HEK293T (cell line): ENCODE results near the gene GOLGA6L9.
"Not testable (repeated sequence)": the region's sequence is repeated elsewhere in the genome, so short reads cannot be mapped to it uniquely, and the experiment has no call there.

Experiments
- BHLHE40 ChIP-seq: fragments of 450-650 bp; IDR thresholded peaks from 2 replicates; pipeline ENCODE4 v1.6.1; 2016; ENCODE audit warnings: mild to moderate bottlenecking, moderate library complexity, borderline replicate concordance
- CTBP1 ChIP-seq: fragments of 450-650 bp; IDR thresholded peaks from 2 replicates; pipeline ENCODE4 v1.6.1; 2016; ENCODE audit warnings: borderline replicate concordance
- ELF4 ChIP-seq: fragments of 450-650 bp; IDR thresholded peaks from 2 replicates; pipeline ENCODE4 v1.6.1; 2017; ENCODE audit warnings: antibody characterized with exemption
- FOXA1 ChIP-seq: fragments of 450-650 bp; IDR thresholded peaks from 2 replicates; pipeline ENCODE4 v1.6.1; 2016; ENCODE audit warnings: mild to moderate bottlenecking
- FOXM1 ChIP-seq: fragments of 450-650 bp; IDR thresholded peaks from 2 replicates; pipeline ENCODE4 v1.6.1; 2017; ENCODE audit warnings: mild to moderate bottlenecking, borderline replicate concordance
- L3MBTL2 ChIP-seq: fragments of 450-650 bp; conservative IDR thresholded peaks from 2 replicates; pipeline ENCODE4 v1.6.1; 2016; ENCODE audit warnings: mild to moderate bottlenecking
- NFRKB ChIP-seq: fragments of 450-650 bp; IDR thresholded peaks from 2 replicates; pipeline ENCODE4 v1.6.1; 2016; ENCODE audit warnings: mild to moderate bottlenecking, moderate library complexity
- SP1 ChIP-seq: fragments of 450-650 bp; IDR thresholded peaks from 2 replicates; pipeline ENCODE4 v1.6.1; 2017
- SUZ12 ChIP-seq: fragments of 450-650 bp; IDR thresholded peaks from 2 replicates; pipeline ENCODE4 v1.6.1; 2016; ENCODE audit warnings: mild to moderate bottlenecking
- ZNF384 ChIP-seq: fragments of 450-650 bp; IDR thresholded peaks from 2 replicates; pipeline ENCODE4 v1.6.1; 2016
- TF ChIP-seq, protein P1 (sequence below): fragments of 450-650 bp; IDR thresholded peaks from 2 replicates; pipeline ENCODE4 v1.6.1; 2016

DNA sequence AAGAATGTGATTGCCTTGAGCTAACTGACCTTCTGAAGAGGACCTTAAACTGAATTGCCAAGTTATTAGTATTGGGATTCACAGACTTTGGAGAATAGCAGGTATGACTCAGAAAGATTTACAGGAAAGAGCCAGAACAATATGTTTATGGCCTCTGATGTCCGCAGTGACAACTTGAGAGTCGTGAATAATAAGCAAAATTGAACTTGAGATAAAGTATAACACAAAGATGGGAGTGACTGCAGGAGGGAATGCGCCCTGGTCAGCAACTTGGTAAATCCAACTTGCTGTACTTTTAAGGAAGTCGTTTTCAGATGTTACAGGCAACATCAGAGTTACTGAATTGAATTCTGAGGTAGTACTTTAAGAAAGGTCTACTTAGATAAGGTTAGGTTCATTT is 19.3 kb upstream of the GOLGA6L9 start:
- not testable (repeated sequence) for TF ChIP-seq FOXA1, NFRKB, SP1, SUZ12, CTBP1, BHLHE40, ZNF384, FOXM1, ELF4, L3MBTL2
- TF ChIP-seq, protein P1, sequence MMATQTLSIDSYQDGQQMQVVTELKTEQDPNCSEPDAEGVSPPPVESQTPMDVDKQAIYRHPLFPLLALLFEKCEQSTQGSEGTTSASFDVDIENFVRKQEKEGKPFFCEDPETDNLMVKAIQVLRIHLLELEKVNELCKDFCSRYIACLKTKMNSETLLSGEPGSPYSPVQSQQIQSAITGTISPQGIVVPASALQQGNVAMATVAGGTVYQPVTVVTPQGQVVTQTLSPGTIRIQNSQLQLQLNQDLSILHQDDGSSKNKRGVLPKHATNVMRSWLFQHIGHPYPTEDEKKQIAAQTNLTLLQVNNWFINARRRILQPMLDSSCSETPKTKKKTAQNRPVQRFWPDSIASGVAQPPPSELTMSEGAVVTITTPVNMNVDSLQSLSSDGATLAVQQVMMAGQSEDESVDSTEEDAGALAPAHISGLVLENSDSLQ = not testable (repeated sequence)
